Astrocyte of the cerebellum (primary cell): Measurements from ENCODE around the gene MTARC2.

Experiments used
- DNase-seq: peaks from one replicate; pipeline ENCODE4 v3.0.0-alpha.2; 2011; ENCODE audit warnings: low read depth
- H3K4me3 ChIP-seq: 2 replicates; pipeline ENCODE4 v1.5.1; 2011; ENCODE audit warnings: mild to moderate bottlenecking, low read depth, low read length, moderate library complexity
- in situ Hi-C: cut with HindIII; loops from 2 replicates; pipeline ENCODE4 v1.10.0; 2017; ENCODE audit warnings: low sequenced_read_pairs
- TF ChIP-seq, protein P1 (sequence below): IDR thresholded peaks from 2 replicates; pipeline ENCODE4 v1.5.1; 2012; ENCODE audit warnings: low read length, low read depth, moderate library complexity, mild to moderate bottlenecking; ENCODE audit errors: missing control alignments

The MTARC2 gene

DNA sequence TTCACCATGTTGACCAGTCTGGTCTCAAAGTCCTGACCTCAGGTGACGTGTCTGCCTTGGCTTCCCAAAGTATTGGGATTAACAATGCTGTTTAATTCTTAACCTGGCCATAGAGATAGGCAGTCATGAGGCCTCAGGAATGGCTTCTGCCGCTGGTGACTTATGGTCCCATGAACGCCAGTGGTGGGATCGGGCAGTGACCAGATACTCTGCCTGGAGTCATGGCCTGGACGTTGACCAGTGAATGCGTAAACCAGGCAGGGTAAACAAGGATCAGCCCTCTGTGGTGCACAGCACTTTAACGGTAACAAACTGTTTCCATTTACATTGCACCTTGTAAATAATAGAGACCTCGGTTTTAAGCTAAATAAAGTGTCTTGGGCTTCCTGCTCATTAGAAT lies 61.6 kb downstream of the MTARC2 start:
- TF ChIP-seq, protein P1, sequence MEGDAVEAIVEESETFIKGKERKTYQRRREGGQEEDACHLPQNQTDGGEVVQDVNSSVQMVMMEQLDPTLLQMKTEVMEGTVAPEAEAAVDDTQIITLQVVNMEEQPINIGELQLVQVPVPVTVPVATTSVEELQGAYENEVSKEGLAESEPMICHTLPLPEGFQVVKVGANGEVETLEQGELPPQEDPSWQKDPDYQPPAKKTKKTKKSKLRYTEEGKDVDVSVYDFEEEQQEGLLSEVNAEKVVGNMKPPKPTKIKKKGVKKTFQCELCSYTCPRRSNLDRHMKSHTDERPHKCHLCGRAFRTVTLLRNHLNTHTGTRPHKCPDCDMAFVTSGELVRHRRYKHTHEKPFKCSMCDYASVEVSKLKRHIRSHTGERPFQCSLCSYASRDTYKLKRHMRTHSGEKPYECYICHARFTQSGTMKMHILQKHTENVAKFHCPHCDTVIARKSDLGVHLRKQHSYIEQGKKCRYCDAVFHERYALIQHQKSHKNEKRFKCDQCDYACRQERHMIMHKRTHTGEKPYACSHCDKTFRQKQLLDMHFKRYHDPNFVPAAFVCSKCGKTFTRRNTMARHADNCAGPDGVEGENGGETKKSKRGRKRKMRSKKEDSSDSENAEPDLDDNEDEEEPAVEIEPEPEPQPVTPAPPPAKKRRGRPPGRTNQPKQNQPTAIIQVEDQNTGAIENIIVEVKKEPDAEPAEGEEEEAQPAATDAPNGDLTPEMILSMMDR: no peak
- H3K4me3 ChIP-seq: no peak overlapping the region
- in situ Hi-C loops: no loop called here
- no peak for DNase-seq

DNA sequence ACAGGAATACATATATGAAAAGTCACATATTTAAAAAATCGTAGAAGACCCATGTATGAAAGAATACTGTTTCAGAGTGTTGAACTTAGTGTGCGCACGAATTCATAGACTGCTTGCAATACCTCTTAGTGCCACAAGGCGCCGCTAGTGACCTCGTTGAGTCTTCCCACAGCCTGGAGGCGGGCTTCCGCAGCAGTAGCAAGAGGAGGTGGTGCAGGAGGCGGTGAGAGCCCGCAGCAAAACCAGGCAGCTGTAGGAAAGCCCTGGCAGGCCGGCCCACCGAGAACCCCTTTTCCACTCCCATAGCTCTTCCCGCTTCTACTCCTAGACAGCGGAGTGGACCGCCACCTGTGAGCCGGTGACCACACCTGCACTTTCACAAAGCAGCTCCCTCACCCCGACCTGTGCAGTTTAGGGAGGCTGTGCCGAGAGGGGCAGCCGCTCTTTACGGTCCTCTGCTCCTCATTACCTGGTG lies 62.1 kb downstream of the MTARC2 start:
- DNase-seq: peak; percentile 38
- TF ChIP-seq, protein P1: peak; percentile 89
- no peak overlapping the region for H3K4me3 ChIP-seq
- in situ Hi-C loops: no loop called here

DNA sequence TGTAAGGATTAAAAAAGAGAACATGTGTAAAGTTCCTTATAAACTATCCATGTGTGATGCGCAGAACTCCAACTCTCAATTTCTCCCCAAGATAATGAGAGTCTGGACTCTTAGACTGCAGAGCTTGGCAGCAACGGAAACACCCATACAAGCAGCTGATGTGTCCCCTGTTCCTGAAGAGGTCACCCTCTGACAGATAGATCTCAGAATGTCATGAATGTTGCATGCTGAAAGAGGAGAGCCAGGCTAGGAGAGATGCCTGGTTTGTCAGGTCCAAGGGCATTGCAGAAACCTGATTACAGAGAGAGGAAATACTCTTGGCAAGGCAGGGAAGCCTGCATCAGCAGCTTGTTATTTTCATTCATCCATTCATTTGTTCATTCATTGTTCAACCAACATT lies 62.8 kb downstream of the MTARC2 start:
- H3K4me3 ChIP-seq: no peak overlapping the region
- DNase-seq: no peak
- in situ Hi-C loops: no loop called here
- TF ChIP-seq, protein P1: no peak

DNA sequence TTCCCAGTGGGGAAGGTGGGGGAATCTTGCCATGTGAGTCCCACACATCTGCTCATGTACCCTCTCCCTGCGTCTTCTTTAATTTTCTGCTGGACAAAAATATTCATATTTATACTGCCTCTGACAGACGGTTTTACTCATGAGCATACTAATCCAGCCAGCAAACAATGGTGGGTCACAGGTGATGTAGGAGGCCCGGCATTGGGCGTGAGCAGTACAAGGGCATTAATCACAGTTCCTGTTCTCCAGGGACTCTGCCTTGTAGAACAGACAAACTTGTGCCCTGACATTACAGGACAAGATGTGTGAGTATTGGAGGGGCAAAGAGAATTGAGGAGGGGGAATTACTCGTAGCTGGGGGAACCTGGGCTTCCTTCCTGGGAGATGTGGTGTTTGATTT lies 63.6 kb downstream of the MTARC2 start:
- no peak overlapping the region for H3K4me3 ChIP-seq
- TF ChIP-seq, protein P1: no peak
- in situ Hi-C loops: no loop called here
- no peak for DNase-seq

DNA sequence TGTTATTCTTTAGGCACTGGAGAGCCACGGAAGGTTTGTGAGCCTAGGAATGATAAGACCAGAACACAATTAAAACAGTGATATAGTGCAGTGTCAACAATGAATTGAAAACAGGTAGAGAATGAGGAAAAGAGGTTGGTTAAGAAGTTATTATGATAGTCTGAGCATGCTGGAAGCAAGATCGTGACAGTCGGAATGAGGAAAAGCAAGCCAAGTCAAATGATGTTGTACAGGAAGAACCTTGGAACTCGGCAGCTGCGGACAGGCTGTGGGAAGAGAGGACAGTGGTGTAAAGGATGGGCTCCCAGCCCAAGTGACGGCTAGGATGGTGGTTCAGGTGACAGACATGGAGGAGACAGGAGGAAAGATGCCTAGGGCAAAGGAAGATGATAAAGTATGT lies 64.2 kb downstream of the MTARC2 start:
- TF ChIP-seq, protein P1: no peak
- in situ Hi-C loops: no loop called here
- H3K4me3 ChIP-seq: no peak overlapping the region
- no peak for DNase-seq

DNA sequence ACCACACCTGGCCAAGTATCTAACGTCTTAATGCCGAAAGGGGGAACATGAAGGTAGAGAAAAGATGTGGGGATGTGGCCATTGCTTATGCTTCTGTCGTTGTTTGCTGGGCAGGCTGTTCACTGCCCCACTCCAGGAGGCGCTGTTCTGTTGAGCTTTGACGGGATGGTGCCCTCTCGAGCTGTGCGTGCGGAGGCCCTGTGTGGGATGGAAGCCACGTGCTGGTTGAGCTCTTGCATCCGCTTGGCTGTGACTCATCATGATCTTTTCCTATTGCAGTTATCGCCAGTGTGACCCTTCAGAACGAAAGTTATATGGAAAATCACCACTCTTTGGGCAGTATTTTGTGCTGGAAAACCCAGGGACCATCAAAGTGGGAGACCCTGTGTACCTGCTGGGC lies 64.9 kb downstream of the MTARC2 start:
- in situ Hi-C loops: no loop called here
- TF ChIP-seq, protein P1: no peak
- DNase-seq: no peak
- no peak overlapping the region for H3K4me3 ChIP-seq

DNA sequence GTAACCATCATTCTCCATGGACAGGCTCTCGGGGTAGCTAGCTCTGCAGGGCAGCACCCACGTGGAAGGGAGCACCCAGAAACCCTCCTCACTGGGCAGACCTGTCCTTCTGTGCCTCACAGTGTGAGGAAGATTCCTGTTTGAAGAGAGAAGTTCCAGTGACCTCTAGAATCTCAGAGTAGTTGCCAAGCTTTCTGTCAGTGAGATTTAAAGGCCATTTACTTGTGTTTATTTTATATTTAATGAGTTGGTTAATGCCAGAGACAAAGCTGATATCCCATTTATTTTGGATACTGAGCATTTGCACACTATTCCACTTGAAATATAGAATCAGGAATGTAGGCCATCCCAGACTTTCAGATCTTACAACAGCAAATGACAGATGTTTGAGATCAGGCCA lies 67.3 kb downstream of the MTARC2 start:
- no peak overlapping the region for H3K4me3 ChIP-seq
- in situ Hi-C loops: no loop called here
- DNase-seq: no peak
- TF ChIP-seq, protein P1: no peak
